ENCODE measurements around the gene SFXN5.

The SFXN5 gene

GRCh38 chr2:73054980-73055379 is 16.5 kb downstream of the SFXN5 start:
- TF ChIP-seq CTCF (IDR thresholded peaks at IDR 0.05), result no peak

GRCh38 chr2:73053316-73054114 is 18.0 kb downstream of the SFXN5 start:
- TF ChIP-seq CTCF (IDR thresholded peaks at IDR 0.05), result no peak

- TF ChIP-seq CTCF (IDR thresholded peaks at IDR 0.05), result no peak
Observed at GRCh38 chr2:73050121-73050545, 21.4 kb downstream of the SFXN5 start.

GRCh38 chr2:73043929-73044832 is 27.3 kb downstream of the SFXN5 start:
- TF ChIP-seq CTCF (IDR thresholded peaks at IDR 0.05), result no peak

GRCh38 chr2:73043276-73043675 is 28.2 kb downstream of the SFXN5 start:
- TF ChIP-seq CTCF (IDR thresholded peaks at IDR 0.05), result no peak

- TF ChIP-seq CTCF (IDR thresholded peaks at IDR 0.05), result no peak
Observed at GRCh38 chr2:73037947-73038585, 33.4 kb downstream of the SFXN5 start.

DNA sequence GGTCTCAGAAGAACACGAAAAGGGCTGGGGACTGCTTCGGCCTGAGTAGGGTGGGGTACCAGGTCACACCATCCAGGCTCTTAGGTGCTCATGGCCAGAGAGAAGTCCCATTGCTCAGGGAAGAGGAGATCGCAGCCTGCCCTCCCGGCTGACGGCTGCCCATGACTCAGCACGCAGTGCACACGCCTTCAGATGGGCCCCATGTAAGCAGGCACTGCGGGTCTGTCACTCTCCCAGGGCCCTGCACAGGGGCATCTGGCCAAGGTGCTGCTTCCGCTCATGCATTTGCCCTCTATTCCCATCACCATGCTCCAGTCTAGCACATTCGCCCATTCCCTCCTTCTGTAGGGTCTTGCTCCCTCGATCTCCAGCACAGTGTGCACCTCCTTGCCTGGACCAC is 34.7 kb downstream of the SFXN5 start:
- TF ChIP-seq CTCF (IDR thresholded peaks at IDR 0.05), result no peak
